Measurements from ENCODE around the gene MCRIP2.
"Not testable (repeated sequence)": the region's sequence is repeated elsewhere in the genome, so short reads cannot be mapped to it uniquely, and the experiment has no call there.

The MCRIP2 gene

DNA sequence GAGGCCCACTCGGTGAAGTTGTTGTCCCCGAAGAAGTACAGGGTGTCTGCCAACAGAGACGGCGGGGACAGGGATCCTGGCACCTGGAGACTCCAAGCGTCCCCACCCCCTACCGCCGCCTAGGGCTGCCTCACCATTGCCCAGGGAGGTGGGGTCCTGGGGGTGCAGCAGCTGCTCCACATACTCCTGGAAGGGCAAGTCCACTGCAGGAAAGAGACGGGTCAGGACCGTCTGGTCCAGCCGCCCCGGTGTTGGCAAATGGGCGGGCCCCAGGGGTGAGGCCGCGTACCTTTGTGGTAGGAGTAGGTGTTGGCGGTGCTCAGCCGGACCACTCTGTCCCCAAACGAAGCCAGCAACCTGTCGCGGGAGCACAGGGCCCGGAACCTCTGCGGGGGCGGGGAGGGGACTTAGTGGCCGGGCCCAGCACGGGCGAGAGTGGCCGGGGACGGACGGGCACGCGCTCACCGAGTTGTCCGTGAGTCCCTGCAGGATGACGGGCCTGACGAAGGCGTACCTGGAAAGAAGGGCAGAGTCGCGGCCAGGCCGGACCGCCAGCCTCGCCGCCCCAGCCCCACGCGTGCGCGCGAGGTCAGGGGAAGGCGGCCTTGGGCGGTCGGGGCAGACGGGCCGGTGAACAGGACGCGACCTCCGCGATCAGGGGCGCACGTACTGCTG is 41.9 kb downstream of the MCRIP2 start:
- DNase-seq: no peak

DNA sequence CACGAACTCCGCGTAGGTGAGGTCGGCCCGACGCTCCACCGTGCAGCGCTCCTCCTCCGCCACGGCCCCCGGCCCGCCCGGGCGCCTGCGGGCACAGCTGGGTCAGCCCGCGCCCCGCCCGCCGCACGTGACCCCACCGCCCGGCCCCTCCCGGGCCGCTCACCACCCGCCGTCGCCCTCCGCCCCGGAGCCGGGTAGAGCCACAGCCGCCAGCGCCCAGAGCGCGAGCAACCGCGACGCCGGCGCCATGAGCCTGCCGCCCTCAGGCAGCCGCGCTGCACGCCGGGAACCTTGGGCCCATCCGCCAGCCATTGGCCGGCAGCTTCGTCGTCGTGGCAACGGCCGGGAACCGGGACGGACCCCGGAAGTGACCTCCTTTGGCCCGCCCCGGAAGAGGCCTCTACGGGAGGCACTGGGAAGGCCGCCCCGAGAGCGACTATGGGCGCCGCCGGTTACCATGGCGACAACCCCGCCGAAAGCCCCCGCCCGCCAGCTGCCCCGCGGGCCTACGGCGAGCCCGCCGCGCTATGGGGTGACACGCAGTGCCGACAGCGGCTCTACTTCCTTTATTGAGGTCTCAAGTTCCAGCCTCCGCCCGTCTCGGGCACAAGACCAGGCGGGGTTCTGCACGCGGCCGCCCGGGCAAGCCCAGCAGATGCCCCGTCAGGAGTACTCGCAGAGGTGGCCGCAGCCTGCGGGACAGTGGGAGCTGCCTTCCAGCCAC is 42.6 kb downstream of the MCRIP2 start, which contains the start of gene JMJD8:
JMJD8 (minus strand) TSS at position 264 of the 724 bp plus-strand sequence; CDS start at position 249, 15 bp downstream.
- peak; percentile 95 to 98 for DNase-seq

DNA sequence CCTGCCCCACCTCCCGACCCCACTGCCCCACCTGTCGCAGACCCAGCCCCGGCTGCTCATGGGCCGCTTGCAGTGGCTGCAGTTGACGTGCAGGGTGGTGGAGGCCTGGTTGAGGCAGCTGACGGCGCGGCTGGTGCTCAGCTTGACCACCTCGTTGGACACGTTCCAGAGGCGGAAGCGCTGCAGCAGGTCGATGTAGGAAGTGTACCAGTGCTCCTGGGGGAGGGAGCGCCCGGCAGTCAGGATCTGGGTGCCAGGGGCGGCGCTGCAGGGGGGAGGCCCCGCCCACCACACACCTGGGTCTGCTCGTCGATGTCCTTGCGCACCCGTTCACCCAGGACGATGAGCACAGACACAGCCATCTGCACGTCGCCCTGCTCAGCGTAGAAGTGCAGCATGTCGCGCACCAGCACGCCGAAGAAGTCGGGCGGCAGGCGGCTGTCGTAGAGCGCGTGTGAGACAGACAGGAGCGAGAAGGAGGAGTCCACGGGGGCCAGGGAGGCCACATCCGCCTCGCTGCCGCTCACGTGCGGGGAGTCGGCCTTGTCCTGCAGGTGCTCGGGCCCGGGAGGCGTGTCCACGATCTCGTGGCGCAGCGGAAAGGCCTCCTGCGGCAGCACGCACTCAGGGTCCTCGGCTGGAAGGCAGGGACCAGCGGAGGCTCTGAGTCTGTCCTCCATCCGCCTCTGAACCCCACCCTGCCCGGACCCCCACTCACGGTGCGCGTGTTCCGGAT is 43.5 kb downstream of the MCRIP2 start:
- no peak for DNase-seq

DNA sequence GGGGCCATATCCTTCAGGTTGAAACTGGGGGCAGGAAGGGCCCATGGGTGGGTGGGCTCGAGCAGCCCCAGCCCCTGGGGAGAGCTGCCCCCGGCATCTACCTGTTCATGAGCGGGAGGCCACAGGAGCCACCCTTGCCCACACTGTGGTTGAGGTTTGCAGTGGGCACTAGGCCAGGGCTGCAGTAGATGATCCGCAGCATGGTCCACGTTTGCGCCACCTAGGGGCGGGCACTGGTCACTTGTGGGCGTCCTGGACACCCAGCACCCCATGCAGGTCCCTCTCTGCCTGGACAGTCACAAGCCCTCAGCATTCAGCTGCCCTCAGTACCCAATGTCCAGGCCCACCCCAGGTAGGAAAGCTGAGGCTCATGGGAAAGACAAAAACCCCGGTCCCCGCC is 44.3 kb downstream of the MCRIP2 start:
- peak; percentile 35 to 69 for DNase-seq

DNA sequence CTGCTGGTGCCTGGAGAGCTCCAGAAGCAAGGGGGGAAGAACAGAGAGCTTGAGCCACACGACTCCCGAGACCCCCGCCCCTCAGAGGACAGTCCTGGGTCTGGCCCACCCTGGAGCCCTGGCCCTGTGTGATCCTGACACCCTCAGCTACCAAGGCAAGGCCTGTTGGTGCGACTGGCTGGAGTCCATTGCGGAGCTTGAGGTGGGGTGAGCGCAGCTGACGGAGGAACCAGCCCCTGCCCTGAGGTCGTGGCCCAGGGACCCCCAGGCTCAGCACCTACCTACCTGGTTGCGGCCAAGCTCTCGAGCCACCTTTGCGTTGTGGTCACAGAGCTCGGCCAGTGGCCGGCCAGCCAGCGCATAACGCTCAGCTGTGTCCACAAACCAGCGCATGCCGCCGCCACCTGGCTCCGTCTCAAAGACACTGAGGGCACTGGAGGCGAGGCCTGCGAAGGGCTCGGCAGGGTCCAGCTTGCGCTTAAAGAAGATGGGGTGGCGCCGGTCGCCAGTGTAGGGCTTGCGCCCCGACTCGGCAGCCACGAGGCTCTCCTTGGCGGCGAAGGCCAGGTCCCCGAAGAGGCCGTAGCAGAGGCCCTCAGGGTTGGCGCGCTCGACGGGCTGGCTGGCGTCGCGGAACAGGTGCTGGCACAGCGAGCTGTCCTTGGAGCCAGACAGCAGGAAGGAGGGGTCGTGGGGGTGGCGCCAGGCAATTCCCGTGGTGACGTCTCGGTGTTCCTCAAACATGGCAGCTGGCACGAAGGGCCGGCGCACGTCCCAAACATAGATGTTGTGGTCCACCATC is 45.0 kb downstream of the MCRIP2 start:
- DNase-seq: no peak

DNA sequence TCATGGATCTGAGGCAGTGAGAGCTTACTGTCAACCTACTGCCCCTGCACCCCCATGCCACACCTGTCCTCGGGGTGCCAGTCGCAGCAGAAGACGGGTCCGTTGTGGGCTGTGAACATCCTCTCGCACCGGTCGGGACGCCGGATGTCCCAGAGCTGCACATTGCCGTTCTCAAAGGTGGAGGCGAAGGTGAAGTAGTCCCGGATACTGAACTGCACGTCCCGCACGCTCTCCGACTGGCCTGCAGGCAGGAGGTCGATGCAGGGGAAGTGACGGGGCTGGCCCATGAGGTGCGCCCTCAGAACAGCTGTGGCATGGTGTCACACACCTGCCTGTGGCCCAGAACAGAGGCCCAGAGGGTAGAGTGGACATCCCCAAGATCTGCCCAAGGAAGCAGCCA is 45.9 kb downstream of the MCRIP2 start:
- no peak for DNase-seq

DNA sequence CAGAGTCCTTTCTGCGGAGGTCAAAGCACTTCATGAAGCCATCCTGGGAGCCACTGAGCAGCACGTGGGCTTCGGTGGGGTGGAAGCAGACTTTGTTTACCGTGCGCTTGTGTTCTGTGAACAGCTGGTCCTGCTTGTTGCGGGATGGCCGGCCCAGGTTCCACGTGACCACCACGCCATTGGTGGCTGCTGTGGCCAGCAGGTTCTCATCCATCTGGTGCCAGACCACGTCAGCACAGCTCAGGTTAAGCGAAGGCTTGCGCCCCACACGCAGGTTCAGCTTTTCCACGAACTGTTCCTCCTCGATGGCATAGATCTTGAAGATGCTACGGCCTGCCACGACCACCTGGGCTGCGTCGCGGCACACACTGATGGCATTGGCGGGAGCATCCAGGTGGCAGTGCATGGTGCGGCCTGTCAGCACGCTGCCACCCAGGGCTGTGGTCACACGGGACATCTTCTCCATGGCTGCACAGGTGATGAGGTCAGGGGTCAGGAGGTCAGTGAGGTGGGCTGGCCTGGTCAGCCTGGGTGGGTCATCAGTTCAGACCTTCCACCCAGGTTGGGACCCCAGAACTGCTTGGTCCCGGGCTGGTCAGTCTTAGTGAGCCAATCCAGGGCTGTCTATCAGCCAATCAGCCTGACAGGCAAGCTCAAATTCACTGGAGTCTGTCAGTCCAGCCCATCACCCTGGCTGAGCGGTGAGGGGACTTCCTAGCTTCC is 47.7 kb downstream of the MCRIP2 start:
- no peak for DNase-seq

DNA sequence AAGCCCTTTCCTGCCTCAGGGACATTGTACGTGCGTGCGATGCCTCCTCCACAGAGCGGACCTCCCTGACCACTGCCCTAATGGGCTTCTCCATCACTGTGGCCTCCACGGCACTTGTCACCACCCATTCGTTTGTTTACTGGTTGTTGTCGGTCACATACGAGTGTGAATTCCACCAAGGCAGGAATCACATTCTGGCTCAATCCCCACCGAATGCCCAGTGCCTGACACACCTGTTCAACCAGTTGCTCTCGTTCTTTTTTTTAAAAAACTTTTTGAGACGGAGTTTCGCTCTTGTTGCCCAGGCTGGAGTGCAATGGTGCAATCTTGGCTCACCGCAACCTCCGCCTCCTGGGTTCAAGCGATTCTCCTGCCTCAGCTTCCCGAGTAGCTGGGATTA is 49.6 kb downstream of the MCRIP2 start:
- not testable (repeated sequence) for DNase-seq

DNA sequence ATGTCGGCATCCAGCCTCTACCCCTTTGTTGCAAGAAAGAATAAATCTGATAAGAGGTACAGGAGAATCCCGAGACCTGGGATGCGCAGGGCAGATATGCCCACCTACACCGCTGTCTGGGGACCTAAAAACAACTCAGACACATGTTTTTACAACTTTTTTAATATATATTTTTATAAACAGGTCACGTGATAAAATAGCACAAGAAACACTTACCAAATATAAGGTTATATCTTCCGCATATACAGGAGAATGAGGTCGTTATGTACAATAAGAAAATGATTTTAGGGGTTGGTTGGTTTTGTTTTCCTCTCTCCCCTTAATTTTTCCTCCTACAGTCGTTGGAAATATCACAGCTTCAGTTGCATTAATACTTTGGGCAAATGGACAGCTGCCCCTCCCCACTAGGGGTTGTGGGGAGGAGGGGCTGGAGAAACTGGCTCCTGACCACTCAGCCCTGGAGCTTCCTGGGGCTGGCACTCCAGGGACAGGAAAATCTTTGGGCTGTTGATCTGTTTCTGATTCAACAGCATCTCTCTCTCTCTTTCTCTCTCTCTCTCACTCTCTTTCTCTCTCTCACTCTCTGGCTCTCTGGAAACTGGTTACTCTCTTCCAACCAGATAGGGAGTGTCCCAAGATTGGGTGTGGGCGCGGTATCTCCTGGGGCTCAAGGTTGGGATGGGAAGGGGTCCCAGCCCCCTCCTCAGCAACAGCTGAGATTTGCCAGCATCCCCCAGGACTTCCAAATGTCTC is 50.9 kb downstream of the MCRIP2 start:
- DNase-seq: no peak

DNA sequence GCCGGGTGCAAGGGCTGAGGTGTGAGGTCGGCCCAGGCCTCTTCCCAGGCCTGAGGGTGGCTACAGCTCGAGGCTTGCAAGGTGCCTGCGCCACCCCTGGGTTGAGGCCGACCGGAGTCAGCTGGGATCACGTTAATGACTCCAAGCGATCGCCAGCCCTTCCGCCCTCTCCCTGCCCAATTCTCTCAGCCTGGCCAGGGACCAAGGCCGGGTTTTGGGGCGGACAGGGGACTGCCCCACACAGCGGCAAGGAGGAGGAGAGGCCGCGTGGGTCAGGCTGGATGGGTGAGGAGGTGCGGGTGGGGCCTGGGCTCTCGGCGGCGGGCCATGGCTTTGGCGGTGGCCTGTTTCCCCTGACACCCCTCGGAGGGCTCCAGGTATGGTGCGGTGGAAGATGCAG is 51.7 kb downstream of the MCRIP2 start:
- no peak for DNase-seq

DNA sequence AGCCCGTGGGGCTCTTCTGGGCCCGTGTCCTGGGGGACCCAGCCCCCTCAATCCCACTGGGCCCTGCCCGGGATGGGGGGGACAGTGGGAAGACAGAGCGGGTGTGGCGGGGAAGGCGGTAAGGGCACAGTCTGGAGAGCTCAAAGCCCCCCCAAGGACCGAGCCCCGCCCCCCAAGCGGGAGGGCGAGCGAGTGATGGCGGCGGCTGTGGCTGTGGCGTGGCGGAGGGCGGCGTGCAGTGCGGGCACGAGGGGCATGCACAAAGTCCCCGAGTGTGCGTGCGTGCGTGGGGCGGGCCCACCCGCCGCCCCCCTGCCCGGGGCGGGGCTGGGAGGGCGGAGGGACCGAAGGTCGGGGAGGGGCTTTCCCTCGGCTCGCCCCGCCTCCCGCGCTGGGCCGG is 52.1 kb downstream of the MCRIP2 start:
- no peak for DNase-seq

DNA sequence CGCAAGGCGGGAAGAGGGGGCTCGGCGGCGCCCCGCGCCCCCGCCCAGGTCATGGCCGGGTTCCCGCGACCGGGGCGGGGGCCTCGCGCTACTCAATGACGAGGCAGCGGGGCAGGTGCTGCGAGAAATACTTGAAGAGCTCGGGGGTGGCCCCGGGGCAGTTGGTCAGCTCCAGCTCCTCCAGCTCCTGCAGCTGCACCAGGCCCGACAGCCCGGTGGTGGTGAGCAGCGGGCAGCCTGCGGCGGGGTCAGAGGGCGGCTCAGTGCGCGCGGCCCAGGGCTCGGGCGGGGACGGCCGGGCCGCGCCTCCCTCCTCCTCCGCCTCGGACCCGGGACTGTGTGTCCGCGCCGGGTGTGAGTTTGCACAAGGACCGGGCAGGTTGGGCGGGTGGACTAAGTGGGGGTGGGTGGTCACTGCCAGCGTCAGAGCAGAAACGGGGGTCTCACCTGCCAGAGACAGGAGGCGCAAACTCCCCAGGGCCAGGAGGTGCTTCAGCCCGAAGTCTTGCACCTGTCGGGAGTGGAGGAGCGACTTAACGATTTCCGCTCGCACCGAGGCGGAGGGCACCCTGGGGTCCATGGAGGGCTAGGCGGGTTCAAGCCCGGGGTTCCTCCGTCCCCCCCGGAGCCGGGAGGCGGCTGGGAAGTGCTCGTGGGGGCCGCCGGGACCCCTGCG is 52.7 kb downstream of the MCRIP2 start:
- no peak for DNase-seq

DNA sequence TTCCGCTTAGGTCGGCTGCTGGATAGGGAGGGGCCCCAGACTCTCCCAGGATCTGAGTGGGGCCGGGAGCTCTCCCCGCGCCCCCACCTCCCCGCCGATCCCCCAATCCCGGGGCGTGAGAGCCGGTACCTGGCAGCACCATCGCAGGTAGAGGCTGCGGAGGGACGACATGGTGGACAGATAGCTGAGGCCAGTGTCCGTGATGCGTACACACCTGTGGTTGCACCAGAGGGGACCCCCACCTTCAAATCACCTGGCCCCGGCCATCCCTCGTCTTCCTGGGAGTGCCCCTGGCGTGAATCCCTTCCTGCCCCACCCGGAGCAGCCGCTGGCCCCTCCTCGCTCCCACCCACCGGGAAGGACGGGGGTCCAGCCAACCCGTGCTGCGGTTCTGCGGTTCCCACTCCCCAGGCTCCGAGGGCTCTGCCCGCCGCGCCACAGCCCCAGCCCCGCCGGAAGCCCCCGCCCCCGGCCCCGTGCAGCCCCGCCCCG is 53.3 kb downstream of the MCRIP2 start:
- no peak for DNase-seq

DNA sequence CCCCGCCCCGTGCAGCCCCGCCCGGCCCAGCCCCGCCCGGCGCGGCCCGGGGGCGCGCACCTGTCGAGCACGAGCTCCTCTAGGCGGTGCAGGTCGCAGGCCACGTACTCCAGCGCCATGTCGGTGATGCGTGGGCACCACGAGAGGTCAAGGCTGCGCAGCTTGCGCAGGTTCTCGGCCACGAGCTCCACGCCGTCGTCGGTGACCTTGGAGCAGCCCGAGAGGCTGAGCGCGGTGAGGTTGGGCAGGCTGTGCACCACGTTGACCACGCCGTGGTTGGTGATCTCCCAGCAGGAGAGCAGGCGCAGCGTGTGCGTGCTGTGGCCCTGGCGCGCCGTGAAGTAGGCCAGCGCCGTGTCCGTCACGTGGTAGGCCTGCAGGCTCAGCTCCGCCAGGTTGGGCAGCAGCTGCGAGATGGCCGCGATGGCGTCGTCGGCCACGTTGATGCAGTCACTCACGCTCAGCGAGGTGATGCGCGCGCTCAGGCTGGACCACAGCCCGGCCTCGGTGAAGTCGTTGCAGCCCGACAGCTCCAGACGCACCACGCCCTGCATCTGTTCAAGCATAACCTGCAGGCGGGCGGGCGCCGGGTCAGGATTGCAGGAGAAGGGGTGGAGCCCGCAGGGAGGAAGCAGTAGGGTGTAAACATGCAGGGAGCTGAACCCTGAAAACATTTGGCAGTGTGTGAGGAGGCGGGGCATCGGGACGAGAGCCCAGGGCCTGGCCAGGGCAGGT is 53.9 kb downstream of the MCRIP2 start:
- DNase-seq: peak; percentile 71 to 80
